HG03457 (cell line): ENCODE results near the gene XRN2.
"Not testable (repeated sequence)": the region's sequence is repeated elsewhere in the genome, so short reads cannot be mapped to it uniquely, and the experiment has no call there.

Source experiments
- ATAC-seq: cut with Tn5 transposase; IDR thresholded peaks from one replicate; pipeline ENCODE4 v1.9.1; 2021; ENCODE audit warnings: moderate number of reproducible peaks; ENCODE audit not compliant: unreplicated experiment

XRN2 gene

DNA sequence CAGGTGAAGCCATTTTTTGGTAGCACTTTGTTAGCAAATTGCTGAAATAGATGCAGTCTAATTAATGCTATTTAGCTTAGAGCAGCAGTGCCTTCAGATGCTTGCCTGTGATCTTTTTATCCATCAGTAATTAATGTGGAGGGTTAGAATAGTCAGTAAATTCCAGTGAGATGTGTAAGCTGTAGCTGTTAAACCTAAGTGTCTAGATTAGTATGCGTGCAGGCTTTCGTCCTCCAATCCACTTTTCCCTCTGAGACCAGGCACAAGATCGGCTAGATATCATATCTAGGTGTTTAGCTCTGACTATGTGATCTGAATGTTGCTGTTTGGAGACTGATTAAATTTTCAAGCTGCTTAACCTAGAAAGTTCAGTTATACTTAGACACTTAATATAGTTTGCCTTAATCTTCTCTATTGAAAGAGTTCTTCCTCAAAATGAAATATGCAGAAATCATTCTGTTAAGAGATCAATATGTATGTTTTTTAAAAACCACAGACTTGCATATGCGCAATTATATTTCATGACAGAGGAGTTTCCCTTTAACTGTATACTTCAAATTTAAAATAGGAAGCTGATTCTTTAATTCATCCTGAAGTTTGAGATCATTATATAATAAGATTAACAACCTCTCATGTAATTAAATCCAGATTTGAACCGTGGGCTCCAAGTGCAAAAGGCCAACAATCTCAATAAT is 41.2 kb downstream of the XRN2 start:
- ATAC-seq, result no peak

DNA sequence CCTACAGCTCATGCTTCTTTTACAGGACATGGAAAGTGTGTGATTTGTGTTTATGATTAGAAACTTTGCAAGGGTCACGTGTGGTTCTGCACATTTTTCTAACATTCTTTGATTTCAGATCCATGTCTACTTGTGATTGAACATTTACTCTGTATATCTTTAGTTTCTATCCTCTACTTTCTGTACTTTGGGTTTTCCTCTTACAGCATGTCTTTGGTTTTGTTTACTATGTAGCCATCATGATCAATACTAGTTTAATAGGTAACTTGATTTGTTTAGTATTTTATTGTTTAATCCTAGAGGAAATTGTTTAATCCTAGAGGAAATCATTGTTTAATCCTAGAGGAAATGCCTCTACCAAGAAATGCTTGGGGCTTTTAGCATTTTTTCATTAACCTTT is 41.8 kb downstream of the XRN2 start:
- ATAC-seq, result no peak

DNA sequence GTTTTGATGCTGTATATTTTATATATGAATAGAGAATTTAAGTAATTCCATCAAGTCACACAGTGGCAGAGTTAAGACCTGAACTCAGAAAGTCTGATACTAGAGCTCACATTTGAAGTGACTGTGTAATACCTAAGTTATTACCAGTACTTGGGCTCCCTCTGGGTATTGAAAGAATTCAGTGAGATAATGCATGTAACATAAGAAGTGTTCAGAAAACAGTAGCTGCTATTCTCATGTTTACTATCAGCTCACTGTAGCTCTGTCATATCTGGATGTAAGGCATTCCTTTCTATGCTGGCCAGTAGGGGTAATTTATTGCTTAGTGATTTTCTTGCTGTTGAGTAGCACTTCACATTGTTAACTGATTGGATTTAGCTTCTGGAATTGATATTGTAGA is 49.6 kb downstream of the XRN2 start:
- no peak for ATAC-seq

DNA sequence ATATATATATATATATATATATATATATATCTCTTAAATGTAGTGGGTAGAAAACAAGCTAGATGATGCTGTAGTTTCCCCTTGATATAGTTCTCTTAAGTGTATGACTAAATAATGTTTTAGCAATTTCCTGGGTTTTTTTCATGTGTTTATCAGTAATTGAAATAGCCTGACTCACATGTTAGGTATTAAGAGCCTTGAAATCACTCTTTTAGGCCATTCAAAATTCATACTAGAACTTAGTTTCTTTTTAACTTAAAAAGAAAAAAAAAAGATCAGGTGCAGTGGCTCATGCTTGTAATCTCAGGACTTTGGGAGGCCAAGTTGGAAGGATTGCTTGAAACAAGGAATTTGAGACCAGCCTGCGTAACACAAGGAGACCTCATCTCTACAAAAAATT is 50.1 kb downstream of the XRN2 start:
- no peak for ATAC-seq

DNA sequence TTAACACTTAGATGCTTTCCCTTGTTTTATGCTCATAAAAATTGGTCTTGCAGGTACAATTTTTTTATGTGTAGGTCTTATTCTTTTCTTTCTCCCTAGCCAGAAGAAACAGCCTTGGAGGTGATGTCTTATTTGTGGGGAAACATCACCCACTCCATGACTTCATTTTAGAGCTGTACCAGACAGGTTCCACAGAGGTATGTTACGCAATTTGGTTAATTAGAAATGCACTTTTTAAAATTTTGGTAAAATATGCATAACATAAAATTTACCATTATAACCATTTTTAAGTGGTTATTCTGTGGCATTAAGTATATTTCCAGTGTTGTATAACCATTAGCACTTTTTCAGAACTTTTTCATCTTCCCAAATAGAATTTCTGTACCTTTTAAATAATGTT is 52.9 kb downstream of the XRN2 start:
- ATAC-seq, result no peak

DNA sequence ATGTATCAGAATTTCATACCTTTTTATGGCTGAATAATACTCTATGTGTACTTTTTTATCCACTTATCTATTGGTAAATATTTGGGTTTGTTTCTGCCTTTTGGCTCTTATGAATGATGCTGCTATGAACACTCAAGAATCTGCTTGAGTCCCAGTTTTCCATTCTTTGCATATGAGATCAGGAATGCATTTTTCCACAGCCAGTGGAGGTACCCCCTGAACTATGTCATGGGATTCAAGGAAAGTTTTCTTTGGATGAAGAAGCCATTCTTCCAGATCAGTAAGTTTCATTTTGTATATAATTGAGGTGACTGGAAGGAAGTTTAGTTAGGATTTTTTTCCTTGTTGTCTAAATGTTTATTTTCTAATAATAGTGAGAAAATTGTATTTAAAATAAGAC is 53.3 kb downstream of the XRN2 start:
- ATAC-seq, result no peak

DNA sequence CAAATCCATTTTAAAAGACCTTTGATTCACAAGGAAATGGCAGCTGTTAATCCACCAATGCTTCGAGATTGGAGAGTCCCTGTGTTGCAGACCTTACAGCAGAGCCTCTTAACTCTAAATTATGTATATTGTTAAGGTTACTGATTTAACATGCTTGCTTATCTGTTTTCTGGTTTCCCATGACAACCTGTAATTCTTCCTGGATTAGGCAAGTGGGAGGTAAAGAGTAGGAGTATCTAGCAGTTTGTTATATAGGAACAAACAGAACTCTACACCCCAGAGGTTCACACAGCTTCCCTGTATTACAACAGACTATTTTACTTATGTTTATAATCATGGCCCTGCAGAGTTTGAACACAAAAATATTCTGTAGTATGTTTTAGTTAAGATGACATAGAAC is 54.7 kb downstream of the XRN2 start:
- no peak for ATAC-seq

DNA sequence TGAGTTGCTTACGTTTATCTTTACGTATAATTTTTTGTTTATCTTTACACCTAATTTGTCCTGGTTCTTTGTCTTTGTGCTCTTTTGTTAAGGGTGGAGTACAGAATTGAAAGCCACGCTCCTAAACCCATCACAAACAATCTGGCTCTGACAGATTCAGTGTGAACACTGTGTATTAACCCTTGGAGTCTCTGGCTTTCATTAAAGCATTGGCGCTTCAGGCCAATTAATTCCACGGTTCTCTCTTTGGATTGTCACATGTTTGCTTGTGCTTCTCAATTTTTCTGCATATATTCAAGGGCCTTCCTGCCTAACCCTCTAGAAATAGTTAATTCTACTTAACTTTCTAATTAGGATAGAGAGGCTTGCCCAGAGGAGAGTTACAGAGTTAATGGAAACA is 55.6 kb downstream of the XRN2 start:
- ATAC-seq, result no peak

DNA sequence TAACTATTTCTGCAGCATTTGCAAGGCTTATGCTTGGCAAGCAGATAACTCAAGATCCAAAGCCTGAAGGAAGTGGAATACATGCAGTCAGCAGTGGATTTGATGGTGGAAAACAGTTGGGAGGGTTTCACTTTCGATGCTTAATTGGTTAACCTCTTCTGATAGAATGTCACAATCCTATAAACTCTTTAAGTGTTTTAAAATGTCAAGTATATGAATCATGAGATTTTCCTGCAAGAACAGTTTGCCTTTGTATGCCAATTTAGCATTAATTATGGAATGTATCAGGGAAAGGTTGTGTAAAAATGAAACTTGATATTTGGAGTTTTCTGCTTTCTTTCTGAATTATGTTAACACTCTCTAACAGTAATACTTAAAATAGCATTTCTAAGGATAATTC is 57.6 kb downstream of the XRN2 start:
- no peak for ATAC-seq

DNA sequence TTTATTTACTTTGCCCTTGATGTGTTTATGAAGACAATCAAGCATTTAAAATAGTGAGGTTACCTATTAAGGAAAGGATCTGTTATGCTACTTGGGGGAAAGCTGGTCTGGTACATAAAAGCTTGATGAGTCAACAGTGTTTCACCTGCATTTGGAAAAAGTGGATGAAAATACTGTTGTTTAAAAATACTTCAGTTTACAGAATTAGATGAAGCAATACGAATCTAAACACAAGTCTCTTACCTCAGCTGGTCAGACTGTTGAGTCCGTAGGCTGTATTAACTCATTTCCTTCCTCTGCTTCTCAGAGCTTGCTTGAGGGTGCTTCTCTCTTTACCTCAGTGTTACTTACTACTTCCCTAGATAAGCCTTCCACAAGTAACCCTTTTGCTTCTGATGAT is 58.1 kb downstream of the XRN2 start:
- no peak for ATAC-seq

DNA sequence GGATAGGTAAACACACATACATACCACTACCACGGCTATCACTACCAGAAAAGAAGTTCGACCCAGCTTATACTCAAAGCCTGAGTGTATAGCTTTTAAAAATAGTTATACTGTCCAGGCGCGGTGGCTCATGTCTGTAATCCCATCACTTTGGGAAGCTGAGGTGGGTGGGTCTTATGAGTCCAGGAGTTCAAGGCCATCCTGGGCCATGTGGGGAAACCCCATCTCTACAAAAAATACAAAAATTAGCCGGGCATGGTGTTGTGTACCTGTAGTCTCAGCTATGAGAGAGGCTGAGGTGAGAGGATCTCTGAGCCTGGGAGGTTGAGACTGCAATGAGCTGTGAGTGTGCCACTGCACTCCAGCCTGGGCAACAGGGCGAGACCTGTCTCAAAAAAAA is 61.3 kb downstream of the XRN2 start:
- no peak for ATAC-seq

DNA sequence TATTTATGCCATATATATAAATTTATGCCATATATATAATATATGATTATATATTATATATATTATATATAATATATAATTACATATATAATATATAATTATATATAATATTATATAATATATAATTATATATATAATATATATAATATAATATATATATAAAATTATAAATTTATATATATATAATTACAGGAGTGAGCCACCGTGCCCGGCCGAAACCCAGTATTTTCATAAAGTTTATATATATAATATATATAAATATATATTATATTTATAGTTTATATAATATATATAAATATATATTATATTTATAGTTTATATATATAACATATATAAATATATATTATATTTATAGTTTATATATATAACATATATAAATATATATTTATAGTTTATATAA is 62.6 kb downstream of the XRN2 start:
- ATAC-seq, result no peak

DNA sequence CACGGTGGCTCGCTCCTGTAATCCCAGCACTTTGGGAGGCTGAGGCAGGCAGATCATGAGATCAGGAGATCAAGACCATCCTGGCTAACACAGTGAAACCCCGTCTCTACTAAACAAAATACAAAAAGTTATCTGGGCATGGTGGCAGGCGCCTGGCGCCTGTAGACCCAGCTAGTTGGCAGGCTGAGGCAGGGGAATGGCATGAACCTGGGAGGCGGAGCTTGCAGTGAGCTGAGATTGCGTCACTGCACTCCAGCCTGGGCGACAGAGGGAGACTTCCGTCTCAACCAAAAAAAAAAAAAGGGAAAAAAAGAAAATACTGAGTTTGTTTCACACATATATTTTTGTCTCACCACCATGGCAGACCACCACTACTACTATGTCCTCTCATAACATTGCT is 63.1 kb downstream of the XRN2 start:
- ATAC-seq, result not testable (repeated sequence)

DNA sequence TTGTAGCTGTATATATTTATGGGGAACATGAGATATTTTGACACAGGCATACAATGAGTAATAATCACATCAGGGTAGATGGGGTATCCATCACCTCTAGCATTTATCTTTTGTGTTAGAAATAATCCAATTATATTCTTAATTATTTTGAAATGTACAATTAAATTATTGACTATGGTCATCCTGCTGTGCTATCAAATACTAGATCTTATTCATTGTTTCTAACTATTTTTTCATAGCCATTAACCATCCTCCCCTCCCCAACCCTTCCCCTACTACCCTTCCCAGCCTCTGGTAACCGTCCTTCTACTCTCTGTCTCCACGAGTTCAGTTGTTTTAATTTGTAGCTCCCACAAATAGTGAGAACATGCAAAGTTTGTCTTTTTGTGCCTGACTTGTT is 65.7 kb downstream of the XRN2 start:
- ATAC-seq, result no peak

DNA sequence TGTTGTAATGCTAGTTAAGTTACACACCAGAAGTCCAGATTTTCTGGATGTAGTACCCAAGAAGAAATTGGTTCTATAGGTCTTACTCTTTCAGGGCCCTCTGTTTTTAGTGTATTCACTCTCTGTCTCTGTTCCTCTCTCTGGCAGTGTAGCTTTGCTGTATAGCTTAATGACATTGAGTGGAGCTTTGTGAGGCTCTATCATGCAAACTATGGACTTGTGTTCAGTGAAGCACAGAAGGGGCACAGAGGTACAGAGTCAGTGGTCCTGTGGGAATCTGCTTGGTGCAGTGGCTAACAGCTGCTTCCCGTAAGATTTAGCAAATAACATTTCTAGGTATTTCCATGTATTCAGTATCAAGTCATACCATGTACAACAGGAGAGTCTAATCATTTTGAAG is 68.1 kb downstream of the XRN2 start:
- no peak for ATAC-seq

DNA sequence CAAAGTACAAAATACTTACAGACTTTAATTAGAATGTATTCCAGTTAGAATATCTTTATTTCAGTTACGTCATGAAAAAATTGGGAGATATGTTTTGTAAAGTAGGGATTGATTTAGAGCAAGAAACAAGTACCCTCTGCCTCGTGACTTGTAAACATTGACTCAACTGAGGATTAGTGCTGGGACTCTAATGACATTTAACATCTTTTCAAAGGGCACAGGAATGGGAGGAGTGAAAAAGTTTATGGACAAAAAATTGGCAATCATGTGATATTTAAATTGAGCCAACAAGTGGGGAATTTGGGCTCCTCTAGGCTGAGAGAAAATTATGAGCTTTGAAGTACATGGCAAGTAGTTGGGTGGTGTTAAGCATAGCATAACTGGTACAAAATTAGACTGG is 68.9 kb downstream of the XRN2 start:
- ATAC-seq, result no peak

DNA sequence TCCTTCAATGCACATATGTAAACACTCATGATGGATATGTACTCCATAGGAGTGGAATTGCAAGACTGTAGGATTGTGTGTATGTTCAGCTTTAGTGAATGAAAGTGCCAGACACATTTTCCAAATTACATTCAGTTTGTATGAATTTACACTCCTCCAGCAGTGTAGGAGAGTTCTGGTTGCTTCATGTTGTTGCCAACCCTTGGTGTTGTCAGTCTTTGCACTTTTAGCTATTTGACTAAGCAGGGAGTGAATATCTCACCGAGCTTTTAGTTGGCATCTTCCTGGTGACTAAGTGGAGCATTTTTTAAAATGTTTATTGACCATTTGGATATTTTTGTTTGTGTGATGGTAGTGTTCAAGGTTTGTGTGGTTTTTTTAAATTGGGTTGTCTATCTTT is 70.3 kb downstream of the XRN2 start:
- no peak for ATAC-seq

DNA sequence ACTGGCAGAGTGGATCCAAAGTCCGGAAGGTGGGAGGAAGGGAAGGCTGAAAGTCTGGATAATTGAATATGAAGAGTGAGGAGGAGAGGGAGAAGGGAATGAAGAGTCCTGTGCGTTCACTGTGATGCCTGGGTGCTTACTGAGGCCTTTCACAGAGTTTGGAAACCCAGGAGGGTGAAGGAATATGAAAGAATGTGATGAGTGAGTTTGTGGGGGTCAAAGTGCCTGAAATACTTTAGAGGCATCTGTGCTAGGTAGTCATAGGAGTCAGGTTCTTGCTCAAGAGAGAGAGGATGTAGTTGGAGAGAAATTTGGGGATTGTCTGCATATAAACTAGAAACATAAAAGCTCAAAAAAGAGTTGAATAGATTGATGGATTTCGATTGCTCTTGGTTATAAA is 73.5 kb downstream of the XRN2 start:
- ATAC-seq, result no peak

DNA sequence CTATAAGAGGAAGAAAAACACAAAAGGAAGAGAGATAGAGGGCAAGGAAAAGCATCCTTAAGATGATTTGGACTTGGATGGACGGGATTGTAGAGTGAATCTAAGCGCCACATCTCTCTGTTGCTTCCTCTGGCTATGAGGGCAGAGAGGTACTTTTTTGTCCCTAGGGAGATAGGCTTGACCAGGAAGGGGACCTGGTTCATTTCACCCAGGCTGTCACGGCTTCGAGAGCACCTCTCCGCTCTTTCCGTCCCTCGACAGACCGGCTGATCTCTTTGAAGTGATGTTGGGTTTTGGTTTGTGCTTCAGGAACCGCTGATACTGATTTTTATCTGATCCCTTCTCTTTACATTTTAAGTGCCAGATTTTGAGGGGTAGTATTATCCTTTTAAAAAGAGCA is 74.6 kb downstream of the XRN2 start:
- no peak for ATAC-seq

DNA sequence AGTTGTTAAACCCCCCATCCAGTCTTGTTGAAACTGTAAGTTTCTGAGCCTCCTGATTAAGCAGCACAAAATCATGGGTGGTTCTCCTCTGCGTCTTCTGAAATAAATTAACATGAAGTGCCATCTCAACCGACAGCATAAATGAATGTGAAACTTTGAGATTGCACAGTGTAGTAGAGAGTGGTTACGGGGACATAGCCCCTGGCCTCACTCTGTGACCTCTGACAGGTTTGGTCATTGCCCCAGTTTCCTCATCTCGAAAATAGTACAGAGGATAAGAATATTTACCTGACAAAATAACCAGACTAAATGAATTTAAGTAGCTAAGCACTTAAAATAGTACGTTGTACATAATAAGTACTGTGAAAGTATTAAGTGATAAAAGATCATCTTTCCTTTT is 75.1 kb downstream of the XRN2 start:
- no peak for ATAC-seq

DNA sequence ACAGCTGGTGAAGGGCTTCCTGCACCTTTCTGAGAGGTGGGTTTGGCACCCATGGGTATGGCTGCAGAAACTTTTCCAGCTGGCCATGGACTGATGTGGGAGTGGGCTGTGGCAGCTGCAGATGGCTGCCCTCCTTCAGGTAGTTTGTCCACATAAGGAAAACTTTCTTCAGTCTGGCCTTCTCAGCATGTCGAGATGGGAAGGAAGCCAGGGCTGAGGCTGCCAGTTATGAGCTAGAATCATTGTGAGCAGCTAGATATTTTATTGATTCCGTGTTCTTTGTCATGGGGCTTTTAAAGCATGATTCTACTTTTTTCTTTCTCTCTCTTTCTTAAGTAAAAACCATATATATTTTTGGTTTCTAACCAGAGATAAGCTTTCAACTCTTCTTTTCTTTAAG is 77.6 kb downstream of the XRN2 start:
- ATAC-seq, result no peak

DNA sequence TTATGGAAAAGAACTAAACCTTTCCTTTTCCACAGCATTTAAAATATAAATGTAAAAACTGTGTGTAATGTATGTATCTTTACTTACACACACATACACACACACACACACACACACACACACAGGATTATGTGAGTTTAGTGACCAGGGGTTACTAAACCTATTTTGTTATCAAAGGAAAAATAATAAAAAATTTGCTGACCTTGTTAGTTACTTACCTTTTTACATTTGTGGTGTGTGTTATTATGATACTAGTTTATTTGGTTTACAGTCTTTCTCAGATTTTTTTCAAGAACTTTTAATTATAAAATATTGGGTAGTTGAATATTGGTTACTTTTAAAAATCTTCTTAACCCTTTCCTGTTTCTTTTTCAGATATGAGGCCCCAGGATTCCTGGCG is 78.5 kb downstream of the XRN2 start:
- ATAC-seq, result no peak

DNA sequence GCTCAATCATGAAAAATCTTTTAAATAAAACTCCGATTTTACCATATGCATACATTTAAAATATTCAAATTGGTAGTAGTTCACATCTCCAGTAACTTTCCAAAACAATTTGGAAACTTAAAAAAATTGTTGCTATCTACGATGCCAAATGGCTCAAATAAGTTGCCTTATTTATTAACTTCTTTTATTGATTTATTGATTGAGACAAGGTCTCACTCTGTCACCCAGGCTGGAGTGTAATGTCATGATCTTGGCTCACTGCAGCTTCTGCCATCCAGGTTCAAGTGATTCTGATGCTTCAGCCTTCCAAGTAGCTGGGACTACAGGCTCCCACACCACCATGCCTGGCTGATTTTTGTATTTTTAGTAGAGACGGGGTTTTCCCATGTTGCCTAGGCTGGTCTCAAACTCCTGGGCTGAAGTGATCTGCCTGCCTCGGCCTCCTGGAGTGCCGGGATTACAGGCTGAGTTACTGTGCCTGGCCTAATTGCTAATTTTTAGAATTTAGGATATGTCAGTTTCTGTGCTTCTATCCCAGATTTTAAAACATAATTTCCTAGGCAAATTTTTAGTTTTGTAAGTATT is 81.3 kb downstream of the XRN2 start:
- ATAC-seq, result no peak
